ENCODE measurements around the gene CCT6A. TPM values are rescaled to one million over a fixed set of nuclear protein-coding genes. Genes with fewer than 3 reads are reported as not detected.
"Not testable (repeated sequence)": the region's sequence is repeated elsewhere in the genome, so short reads cannot be mapped to it uniquely, and the experiment has no call there.

Gene CCT6A
- total RNA-seq, 2 donors from 2014 or later, result 122 to 131 TPM

DNA sequence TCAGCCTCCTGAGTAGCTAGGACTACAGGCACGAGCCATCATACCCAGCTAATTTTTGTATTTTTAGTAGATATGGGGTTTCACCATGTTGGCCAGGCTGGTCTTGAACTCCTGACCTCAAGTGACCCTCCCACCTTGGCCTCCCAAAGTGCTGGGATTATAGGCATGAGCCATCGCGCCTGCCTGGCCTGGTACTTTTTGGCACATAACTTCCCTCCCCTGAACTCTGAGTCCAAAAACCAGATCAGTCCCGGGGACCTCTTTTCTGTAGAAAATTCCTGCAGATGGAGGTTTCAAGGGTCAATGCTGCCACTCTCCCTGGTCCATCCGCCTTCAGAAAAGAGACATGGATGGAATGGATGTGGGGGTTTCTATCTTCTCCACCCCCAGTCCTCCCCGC lies 40.8 kb downstream of the CCT6A start:
- not testable (repeated sequence) for ATAC-seq (replicated peaks in 1 of 2); H3K4me3 Mint-ChIP-seq

DNA sequence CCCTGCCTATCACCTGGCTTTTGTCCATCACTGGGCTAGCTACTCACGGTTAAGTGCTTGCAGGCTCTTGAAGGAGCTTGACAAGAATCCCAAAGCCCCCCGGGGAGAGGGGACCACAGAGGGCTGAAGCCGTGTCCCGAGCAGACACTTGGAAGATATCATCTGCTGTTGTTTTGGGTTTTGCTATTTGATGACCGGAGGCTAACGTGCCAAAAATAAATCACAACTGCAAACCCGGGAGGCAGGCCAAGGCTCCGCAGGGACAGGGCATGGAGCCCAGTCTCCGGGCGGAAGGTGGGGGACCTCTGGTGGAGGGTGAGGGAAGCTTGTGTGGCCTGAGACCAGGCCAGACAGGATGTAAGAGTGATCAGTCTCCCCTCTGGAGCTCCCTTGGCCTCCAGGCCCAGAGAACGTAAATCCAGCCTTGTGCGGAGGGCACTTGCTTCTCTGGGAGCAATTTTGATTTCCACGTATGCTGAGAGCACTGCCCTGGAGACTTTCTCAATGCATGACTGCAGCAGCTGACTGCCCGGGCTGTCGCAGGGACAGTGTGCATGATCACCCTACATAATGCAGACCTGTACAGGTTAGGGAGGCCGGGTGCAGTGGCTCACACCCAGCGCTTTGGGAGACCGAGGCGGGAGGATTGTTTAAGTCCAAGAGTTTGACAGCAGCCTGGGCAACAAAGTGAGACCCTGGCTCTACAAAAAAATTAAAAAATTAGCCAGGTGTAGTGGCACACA lies 41.4 kb downstream of the CCT6A start, which contains the start of gene PHKG1:
Gene PHKG1, minus strand, starts transcription at position 164 of the 743 bp plus-strand sequence. CDS start 4,011 bp downstream, outside the sequence.
- no peak for DNase-seq
- Mint-ChIP-seq H3K4me1 (ENCODE audit: low read depth) (no peaks in the 10 kb centered on the region), H3K36me3 (ENCODE audit: insufficient read depth in 2 of 2) (peaks cover 2 to 5% of the 10 kb centered on the region in 2 donors), H3K4me3 (no peak within 1 kb of the TSS), H3K9me3 (no peaks in the 10 kb centered on the region), H3K27me3 (ENCODE audit: low read depth) (no peaks in the 10 kb centered on the region), H3K27ac (no peak within 1 kb of the TSS)
- peak; percentile 18 to 23 for ATAC-seq (replicated peaks in 1 of 2)

More for the DNA sequence above, 40.8 kb downstream of the CCT6A start:
- not testable (repeated sequence) for DNase-seq; H3K36me3 Mint-ChIP-seq (ENCODE audit: insufficient read depth in 2 of 2); H3K27me3 Mint-ChIP-seq (ENCODE audit: low read depth); H3K4me1 Mint-ChIP-seq (ENCODE audit: low read depth); H3K9me3 Mint-ChIP-seq; H3K27ac Mint-ChIP-seq

DNA sequence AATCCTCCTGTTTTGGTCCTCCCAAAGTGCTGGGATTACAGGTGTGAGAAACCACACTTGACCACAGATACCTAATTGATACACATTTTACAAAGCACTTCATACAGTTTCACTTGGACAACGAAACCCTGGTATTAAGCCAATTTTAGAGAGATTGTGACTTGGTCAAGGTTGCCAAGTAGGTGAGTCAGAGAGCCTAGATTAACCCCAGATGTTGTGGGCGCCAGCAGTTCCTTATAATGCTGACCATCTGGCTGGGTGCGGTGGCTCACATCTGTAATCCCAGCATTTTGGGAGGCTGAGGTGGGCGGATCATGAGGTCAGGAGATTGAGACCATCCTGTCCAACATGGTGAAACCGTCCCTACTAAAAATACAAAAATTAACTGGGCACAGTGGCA lies 46.1 kb downstream of the CCT6A start:
- Mint-ChIP-seq H3K27ac (no peak overlapping the region), H3K9me3 (no peaks in the 10 kb centered on the region), H3K4me1 (ENCODE audit: low read depth) (no peaks in the 10 kb centered on the region), H3K36me3 (ENCODE audit: insufficient read depth in 2 of 2) (peaks cover 12% of the 10 kb centered on the region in 2 donors), H3K27me3 (ENCODE audit: low read depth) (no peaks in the 10 kb centered on the region), H3K4me3 (no peak overlapping the region)
- no peak for DNase-seq
- no peak for ATAC-seq (replicated peaks in 1 of 2)

DNA sequence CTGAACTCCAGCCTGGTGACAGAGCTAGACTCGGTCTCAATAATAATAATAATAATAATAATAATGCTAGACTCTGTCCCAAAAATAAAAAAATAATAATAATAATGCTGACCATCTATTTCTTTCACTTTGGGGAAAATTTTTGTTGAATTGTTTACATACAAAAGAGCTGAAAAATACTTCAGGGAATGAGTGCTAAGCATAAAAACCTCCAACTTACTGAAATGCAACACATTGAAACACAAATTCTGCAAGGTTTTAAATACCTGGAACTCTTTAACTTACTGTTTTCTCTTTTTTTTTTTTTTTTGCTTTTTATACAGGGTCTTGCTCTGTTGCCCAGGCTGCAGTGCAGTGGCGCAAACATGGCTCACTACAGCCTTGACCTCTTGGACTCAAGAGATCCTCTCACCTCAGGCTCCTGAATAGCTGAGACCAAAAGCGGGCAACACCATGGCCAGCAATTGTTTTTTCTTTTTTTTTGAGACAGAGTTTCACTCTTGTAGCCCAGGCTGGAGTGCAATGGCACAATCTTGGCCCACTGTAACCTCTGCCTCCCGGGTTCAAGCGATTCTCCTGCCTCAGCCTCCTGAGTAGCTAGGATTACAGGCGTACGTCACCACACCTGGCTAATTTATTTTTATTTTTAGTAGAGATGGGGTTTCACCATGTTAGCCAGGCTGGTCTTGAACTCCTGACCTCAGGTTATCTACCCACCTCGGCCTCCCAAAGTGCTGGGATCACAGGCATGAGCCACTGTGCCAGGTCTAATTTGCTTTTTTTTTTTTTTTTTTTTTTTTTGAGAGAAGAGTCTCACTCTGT lies 46.8 kb downstream of the CCT6A start:
- peaks cover 12% of the 10 kb centered on the region in 2 donors for H3K36me3 Mint-ChIP-seq (ENCODE audit: insufficient read depth in 2 of 2)
- H3K9me3 Mint-ChIP-seq; DNase-seq; H3K4me3 Mint-ChIP-seq; H3K27me3 Mint-ChIP-seq (ENCODE audit: low read depth); ATAC-seq (replicated peaks in 1 of 2); H3K4me1 Mint-ChIP-seq (ENCODE audit: low read depth); H3K27ac Mint-ChIP-seq: not testable (repeated sequence)

DNA sequence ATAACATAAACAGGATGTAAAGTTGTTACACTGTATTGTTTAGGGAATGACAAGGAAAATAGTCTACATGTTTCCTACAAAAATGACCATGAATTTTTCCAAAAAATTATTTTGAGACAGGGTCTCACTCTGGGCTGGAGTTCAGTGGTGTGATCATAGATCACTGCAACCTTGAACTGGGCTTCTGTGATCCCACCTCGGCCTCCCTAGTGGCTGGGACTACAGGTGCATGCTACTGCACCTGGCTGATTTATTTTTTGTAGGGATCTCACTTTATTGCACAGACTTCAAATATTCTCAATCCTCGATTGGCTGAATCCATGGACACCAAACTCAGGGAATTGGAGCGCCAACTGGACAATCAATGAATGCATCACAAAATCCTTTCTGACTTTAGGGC lies 48.1 kb downstream of the CCT6A start:
- Mint-ChIP-seq H3K9me3 (no peaks in the 10 kb centered on the region), H3K27me3 (ENCODE audit: low read depth) (no peaks in the 10 kb centered on the region), H3K27ac (no peak overlapping the region), H3K36me3 (ENCODE audit: insufficient read depth in 2 of 2) (peaks cover 14 to 16% of the 10 kb centered on the region in 2 donors), H3K4me3 (no peak overlapping the region), H3K4me1 (ENCODE audit: low read depth) (peaks cover 5% of the 10 kb centered on the region)
- no peak for ATAC-seq (replicated peaks in 1 of 2)
- no peak for DNase-seq

DNA sequence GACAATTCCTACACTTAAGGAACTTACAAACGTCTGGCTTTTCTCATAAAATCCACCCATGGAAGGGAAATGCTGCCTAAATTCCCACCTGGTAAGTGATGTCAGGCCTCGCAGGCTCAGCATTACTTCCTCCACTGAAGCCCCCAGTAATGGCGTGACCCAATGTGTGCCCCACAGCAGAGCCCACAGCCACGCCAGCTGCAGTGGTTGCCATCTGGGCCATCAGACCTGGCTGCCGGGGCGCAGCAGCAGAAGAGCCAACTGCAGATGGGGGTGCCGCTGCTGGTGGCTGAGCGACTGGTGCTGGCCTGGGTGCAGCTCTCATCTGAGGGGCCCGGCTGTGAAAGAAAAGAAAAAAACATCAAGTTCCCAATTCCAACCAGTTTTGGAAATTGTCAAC lies 52.6 kb downstream of the CCT6A start:
- not testable (repeated sequence) for DNase-seq; ATAC-seq (replicated peaks in 1 of 2); H3K27ac Mint-ChIP-seq; H3K27me3 Mint-ChIP-seq (ENCODE audit: low read depth); H3K9me3 Mint-ChIP-seq
- Mint-ChIP-seq H3K4me1 (ENCODE audit: low read depth) (peaks cover 30% of the 10 kb centered on the region), H3K4me3 (peak overlapping the region in 1 of 2 donors; percentile 93), H3K36me3 (ENCODE audit: insufficient read depth in 2 of 2) (peaks cover 28 to 29% of the 10 kb centered on the region in 2 donors)

DNA sequence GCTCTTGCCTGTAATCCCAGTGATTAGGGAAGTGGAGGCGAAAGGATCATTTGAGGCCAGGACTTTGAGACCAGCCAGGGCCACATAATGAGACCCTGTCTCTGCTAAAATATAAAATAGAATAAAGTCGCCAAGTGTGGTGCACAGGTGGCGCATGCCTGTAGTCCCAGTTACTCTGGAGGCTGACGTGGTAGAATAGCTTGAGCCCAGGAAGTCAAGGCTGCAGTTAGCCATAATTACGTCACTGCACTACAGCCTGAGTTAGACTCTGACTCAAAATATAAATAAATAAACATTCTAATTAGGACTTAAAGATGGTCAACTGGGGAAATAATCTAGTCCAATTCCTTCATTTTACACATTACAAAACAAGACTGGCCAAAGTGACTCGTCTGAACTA lies 53.9 kb downstream of the CCT6A start:
- no peak for ATAC-seq (replicated peaks in 1 of 2)
- peaks cover 37% of the 10 kb centered on the region for H3K4me1 Mint-ChIP-seq (ENCODE audit: low read depth)
- peak; percentile 27 to 37 for DNase-seq
- peak overlapping the region; percentile 93 to 99 for H3K4me3 Mint-ChIP-seq
- H3K27me3 Mint-ChIP-seq (ENCODE audit: low read depth), result no peaks in the 10 kb centered on the region
- H3K27ac Mint-ChIP-seq, result peak overlapping the region; percentile 99
- H3K36me3 Mint-ChIP-seq (ENCODE audit: insufficient read depth in 2 of 2), result peaks cover 21 to 25% of the 10 kb centered on the region in 2 donors
- peaks cover 1 to 8% of the 10 kb centered on the region in 2 donors for H3K9me3 Mint-ChIP-seq

DNA sequence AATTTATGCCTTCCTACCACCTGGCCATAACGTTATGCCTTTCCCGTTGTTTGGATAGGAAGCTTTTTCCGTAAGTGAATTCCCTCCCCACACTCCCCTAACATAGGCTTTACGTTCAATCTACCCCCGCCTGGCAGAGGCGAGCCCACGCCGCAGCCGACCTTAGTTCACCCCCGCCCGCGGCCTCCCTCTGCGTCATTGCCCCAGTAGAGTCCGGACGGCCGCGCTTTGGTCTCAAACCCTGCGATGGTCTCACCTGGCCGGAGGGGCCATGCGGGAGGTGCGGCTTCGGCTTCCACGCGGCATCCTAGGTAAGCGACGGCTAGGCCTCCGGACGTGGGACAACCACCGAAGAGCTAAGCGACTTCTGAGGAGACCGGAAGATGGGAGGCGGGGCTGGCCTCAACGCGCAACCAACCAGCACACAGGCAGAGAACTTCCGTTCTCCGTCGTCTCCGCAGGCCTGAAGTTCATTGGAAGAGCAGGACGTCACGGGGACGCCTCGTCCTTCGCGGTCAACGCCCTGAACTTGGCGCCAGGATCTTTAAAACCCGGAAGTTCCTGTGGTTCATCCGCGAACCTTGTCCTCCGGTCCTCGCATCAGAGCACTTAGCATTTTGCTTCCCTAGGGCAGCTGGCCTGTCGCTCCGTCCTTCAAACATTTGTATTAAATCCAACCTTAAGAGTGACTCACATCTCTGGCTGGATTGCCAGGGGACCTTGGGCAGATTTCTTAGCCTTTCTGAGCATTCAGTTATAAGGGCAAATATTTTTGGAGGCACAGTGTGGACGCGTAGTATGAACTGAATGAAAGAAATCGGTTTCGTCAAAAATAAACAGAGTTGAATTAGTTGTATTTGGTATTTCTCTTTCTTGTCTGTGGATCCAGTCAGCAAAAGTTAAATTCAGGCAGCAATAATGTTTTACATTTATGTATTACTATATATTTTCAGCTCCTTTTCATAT lies 54.8 kb downstream of the CCT6A start, which contains the start of gene CHCHD2:
Gene CHCHD2, minus strand, starts transcription at position 369 of the 966 bp plus-strand sequence. Its CDS starts 63 bp downstream, at position 306.
- H3K4me3 Mint-ChIP-seq, result peak within 1 kb of the TSS; percentile 93 to 99
- peaks cover 19% of the 10 kb centered on the region in 2 donors for H3K36me3 Mint-ChIP-seq (ENCODE audit: insufficient read depth in 2 of 2)
- peaks cover 40% of the 10 kb centered on the region for H3K4me1 Mint-ChIP-seq (ENCODE audit: low read depth)

DNA sequence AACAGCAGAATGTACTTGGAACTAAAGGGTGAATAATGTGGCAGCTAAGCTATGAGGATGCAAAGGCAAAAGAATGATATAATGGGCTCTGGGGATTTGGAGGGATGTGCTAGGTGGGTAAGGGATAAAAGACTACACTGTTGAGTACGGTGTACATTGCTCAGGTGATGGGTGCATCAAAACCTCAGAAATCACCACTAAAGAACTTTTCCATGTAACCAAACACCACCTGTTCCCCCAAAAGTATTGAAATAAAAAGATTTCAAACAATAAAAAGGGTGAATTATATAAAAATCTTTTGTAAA lies 56.3 kb downstream of the CCT6A start:
- no peaks in the 10 kb centered on the region for H3K27me3 Mint-ChIP-seq (ENCODE audit: low read depth)
- H3K27ac Mint-ChIP-seq, result no peak overlapping the region
- ATAC-seq (replicated peaks in 1 of 2) (no peak), DNase-seq (no peak)
- peak overlapping the region; percentile 93 to 99 for H3K4me3 Mint-ChIP-seq
- H3K36me3 Mint-ChIP-seq (ENCODE audit: insufficient read depth in 2 of 2), result peaks cover 19% of the 10 kb centered on the region in 2 donors
- H3K9me3 Mint-ChIP-seq, result peaks cover 1 to 8% of the 10 kb centered on the region in 2 donors
- peaks cover 40% of the 10 kb centered on the region for H3K4me1 Mint-ChIP-seq (ENCODE audit: low read depth)

More for the DNA sequence above, 54.8 kb downstream of the CCT6A start, which contains the start of gene CHCHD2:
- peak; percentile 98 to 99 for ATAC-seq (replicated peaks in 1 of 2)
- Mint-ChIP-seq H3K27me3 (ENCODE audit: low read depth) (no peaks in the 10 kb centered on the region), H3K9me3 (peaks cover 1 to 8% of the 10 kb centered on the region in 2 donors), H3K27ac (peak within 1 kb of the TSS; percentile 99)
- DNase-seq, result peak; percentile 92 to 94

DNA sequence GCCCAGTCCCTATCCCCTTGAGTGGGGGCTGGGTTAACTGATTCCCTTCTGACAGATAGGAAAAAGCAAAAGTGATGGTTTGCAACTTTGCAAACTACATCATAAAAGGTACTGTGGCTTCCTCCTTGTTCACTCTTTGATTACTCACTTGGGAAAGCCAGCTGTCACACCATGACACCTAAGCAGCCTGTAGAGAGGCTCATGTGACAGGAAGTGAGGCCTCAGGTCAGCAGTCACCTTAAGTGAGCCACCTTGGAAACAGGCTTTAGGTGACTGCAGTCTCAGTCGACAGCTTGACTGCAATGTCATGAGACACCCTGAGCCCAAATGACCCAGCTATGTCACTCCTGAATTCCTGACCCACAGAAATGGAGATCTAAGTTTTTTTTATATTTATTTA lies 59.0 kb downstream of the CCT6A start:
- ATAC-seq (replicated peaks in 1 of 2) (peak; percentile 30 to 35), DNase-seq (peak; percentile 21)
- no peak overlapping the region for H3K27ac Mint-ChIP-seq
- H3K4me3 Mint-ChIP-seq, result no peak overlapping the region
- peaks cover 15 to 17% of the 10 kb centered on the region in 2 donors for H3K36me3 Mint-ChIP-seq (ENCODE audit: insufficient read depth in 2 of 2)
- no peaks in the 10 kb centered on the region for H3K27me3 Mint-ChIP-seq (ENCODE audit: low read depth)
- peaks cover 1 to 8% of the 10 kb centered on the region in 2 donors for H3K9me3 Mint-ChIP-seq
- H3K4me1 Mint-ChIP-seq (ENCODE audit: low read depth), result peaks cover 27% of the 10 kb centered on the region

DNA sequence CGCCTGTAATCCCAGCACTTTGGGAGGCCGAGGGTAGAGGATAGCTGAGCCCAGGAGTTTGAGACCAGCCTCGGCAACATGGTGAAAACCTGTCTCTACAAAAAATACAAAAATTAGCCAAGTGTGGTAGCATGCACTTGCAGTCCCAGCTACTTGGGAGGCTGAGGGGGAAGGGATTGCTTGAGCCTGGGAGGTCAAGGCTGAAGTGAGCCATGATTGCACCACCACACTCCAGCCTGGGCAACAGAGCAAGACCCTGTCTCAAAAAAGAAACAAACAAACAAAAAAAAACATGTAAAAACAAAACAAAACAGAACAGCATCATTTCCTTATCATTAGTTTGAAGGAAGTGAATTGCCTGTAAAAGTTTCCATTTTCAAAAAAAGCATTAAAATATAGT lies 60.7 kb downstream of the CCT6A start:
- not testable (repeated sequence) for H3K27me3 Mint-ChIP-seq (ENCODE audit: low read depth); H3K27ac Mint-ChIP-seq; ATAC-seq (replicated peaks in 1 of 2); H3K36me3 Mint-ChIP-seq (ENCODE audit: insufficient read depth in 2 of 2); H3K9me3 Mint-ChIP-seq; H3K4me3 Mint-ChIP-seq; DNase-seq
- peaks cover 18% of the 10 kb centered on the region for H3K4me1 Mint-ChIP-seq (ENCODE audit: low read depth)

Data from activated T-cell treated with anti-CD3 and anti-CD28 coated beads, Interleukin-2, amount 50 U/mL, for 72 hours (primary cell).